IMR-90 (cell line): Measurements from ENCODE around the gene C15orf39. TPM values are rescaled to one million over a fixed set of nuclear protein-coding genes. Genes with fewer than 3 reads are reported as not detected.

Experiments
- ATAC-seq: fragments of 200-7000 bp; cut with Tn5 transposase; 2 replicates; pipeline ENCODE4 v1.9.1; 2020; ENCODE audit warnings: low read depth, mild to moderate bottlenecking, moderate library complexity
- BruUV-seq: library from RNA; stranded (reverse); fragments of 400-500 nt; replicated peaks from 2 replicates; lab custom pipeline; 2021; lab: Mats Ljungman, UMichigan
- CTCF ChIA-PET: fragments of 300-600 bp; formaldehyde crosslinking; extraction: SDS; loops from one replicate; lab custom pipeline; 2021; ENCODE audit warnings: antibody characterized with exemption; lab: Yijun Ruan, JAX
- POLR2A ChIA-PET: fragments of 300-600 bp; sonication (Branson Sonifier 250); formaldehyde crosslinking; loops from one replicate; lab custom pipeline; 2022; ENCODE audit warnings: antibody characterized with exemption; ENCODE audit not compliant: unreplicated experiment; lab: Charles Lee
- DNase-seq: peaks from one replicate; pipeline ENCODE4 v3.0.0; 2013
- H2AFZ ChIP-seq: replicated peaks from 2 replicates; pipeline ENCODE3; 2013; ENCODE audit warnings: low read length, mild to moderate bottlenecking; ENCODE audit not compliant: poor library complexity
- H2AK5ac ChIP-seq: 2 replicates; pipeline ENCODE4 v1.6.1; 2013; ENCODE audit warnings: low read depth, low read length, inconsistent platforms
- H2AK9ac ChIP-seq: replicated peaks from 2 replicates; pipeline ENCODE3; 2013; ENCODE audit warnings: mild to moderate bottlenecking, low read depth, low read length, moderate library complexity; ENCODE audit not compliant: poor library complexity
- H2BK120ac ChIP-seq: 2 replicates; pipeline ENCODE4 v1.6.1; 2013; ENCODE audit warnings: low read depth, low read length, inconsistent platforms
- H2BK15ac ChIP-seq: 3 replicates; pipeline ENCODE4 v1.6.1; 2013; ENCODE audit warnings: low read depth, low read length, inconsistent platforms
- H2BK20ac ChIP-seq: 2 replicates; pipeline ENCODE4 v1.6.1; 2013; ENCODE audit warnings: low read depth, mild to moderate bottlenecking, inconsistent platforms, low read length, moderate library complexity
- H2BK5ac ChIP-seq: 2 replicates; pipeline ENCODE4 v1.6.1; 2013; ENCODE audit warnings: mild to moderate bottlenecking, low read depth, low read length, inconsistent platforms; ENCODE audit not compliant: poor library complexity, severe bottlenecking
- H3K14ac ChIP-seq: replicated peaks from 2 replicates; pipeline ENCODE4 v1.6.1; 2013; ENCODE audit warnings: low read depth, low read length, inconsistent platforms
- H3K18ac ChIP-seq: 2 replicates; pipeline ENCODE4 v1.6.1; 2013; ENCODE audit warnings: low read depth, low read length, control low read depth
- H3K23ac ChIP-seq: 2 replicates; pipeline ENCODE4 v1.6.1; 2013; ENCODE audit warnings: low read depth, low read length, inconsistent platforms
- H3K27ac ChIP-seq: 2 replicates; pipeline ENCODE4 v1.5.1; 2013; ENCODE audit warnings: mild to moderate bottlenecking, control low read depth, low read length; ENCODE audit not compliant: insufficient read depth
- H3K27me3 ChIP-seq: 2 replicates; pipeline ENCODE4 v1.6.1; 2013; ENCODE audit warnings: low read length; ENCODE audit not compliant: control insufficient read depth, insufficient read depth
- H3K36me3 ChIP-seq: 2 replicates; pipeline ENCODE4 v1.6.1; 2013; ENCODE audit warnings: low read length, mixed read lengths; ENCODE audit not compliant: control insufficient read depth, insufficient read depth
- H3K4ac ChIP-seq: 2 replicates; pipeline ENCODE4 v1.6.1; 2013; ENCODE audit warnings: low read depth, low read length, inconsistent platforms
- H3K4me1 ChIP-seq: 2 replicates; pipeline ENCODE4 v1.6.1; 2013; ENCODE audit warnings: low read length, mixed read lengths; ENCODE audit not compliant: control insufficient read depth, insufficient read depth
- H3K4me2 ChIP-seq: 2 replicates; pipeline ENCODE4 v1.6.1; 2013; ENCODE audit warnings: low read depth, mild to moderate bottlenecking, control low read depth, low read length, moderate library complexity
- H3K4me3 ChIP-seq: 2 replicates; pipeline ENCODE4 v1.5.1; 2013; ENCODE audit warnings: low read depth, mild to moderate bottlenecking, control low read depth, low read length, moderate library complexity; ENCODE audit not compliant: insufficient read depth
- H3K56ac ChIP-seq: 2 replicates; pipeline ENCODE4 v1.6.1; 2013; ENCODE audit warnings: low read length, inconsistent platforms; ENCODE audit not compliant: insufficient read depth; ENCODE audit errors: extremely low read depth
- H3K79me1 ChIP-seq, 2 experiments: 2 replicates each; pipeline ENCODE4 v1.6.1; 2013; ENCODE audit warnings: low read length in 2 of 2, inconsistent platforms in 1 of 2, low read depth in 1 of 2
- H3K9ac ChIP-seq: 2 replicates; pipeline ENCODE4 v1.6.1; 2013; ENCODE audit warnings: low read depth, low read length, control low read depth
- H3K9me1 ChIP-seq: 2 replicates; pipeline ENCODE4 v1.6.1; 2013; ENCODE audit warnings: low read length, inconsistent platforms; ENCODE audit not compliant: insufficient read depth
- H3K9me3 ChIP-seq: 2 replicates; pipeline ENCODE4 v1.6.1; 2013; ENCODE audit warnings: low read length; ENCODE audit not compliant: control insufficient read depth, insufficient read depth
- H4K20me1 ChIP-seq: 2 replicates; pipeline ENCODE4 v1.6.1; 2013; ENCODE audit warnings: low read length, inconsistent platforms; ENCODE audit not compliant: insufficient read depth
- H4K5ac ChIP-seq: 2 replicates; pipeline ENCODE4 v1.6.1; 2013; ENCODE audit warnings: mild to moderate bottlenecking, low read depth, low read length, control low read depth
- H4K8ac ChIP-seq, 2 experiments: 2 replicates each; pipeline ENCODE4 v1.6.1; 2013; ENCODE audit warnings: low read depth in 2 of 2, low read length in 2 of 2, control low read depth in 1 of 2, inconsistent platforms in 1 of 2
- H4K91ac ChIP-seq: 2 replicates; pipeline ENCODE4 v1.6.1; 2013; ENCODE audit warnings: low read depth, low read length, inconsistent platforms; ENCODE audit not compliant: insufficient read depth
- BHLHE40 ChIP-seq: fragments of 150-350 bp; IDR thresholded peaks from 2 replicates; pipeline ENCODE4 v1.6.1; 2016; ENCODE audit warnings: mild to moderate bottlenecking, low read depth, low read length
- CEBPB ChIP-seq: IDR thresholded peaks from 2 replicates; pipeline ENCODE4 v1.6.1; 2012; ENCODE audit warnings: low read depth, low read length, improper control_type of control experiment
- CHD1 ChIP-seq: IDR thresholded peaks from 2 replicates; pipeline ENCODE4 v1.6.1; 2012; ENCODE audit warnings: low read depth, low read length, improper control_type of control experiment
- ELK1 ChIP-seq: fragments of 150-350 bp; IDR thresholded peaks from 2 replicates; pipeline ENCODE4 v1.6.1; 2016; ENCODE audit warnings: low read depth, mild to moderate bottlenecking, low read length, moderate library complexity, borderline replicate concordance
- MAZ ChIP-seq: IDR thresholded peaks from 2 replicates; pipeline ENCODE4 v1.6.1; 2012; ENCODE audit warnings: low read depth, mild to moderate bottlenecking, low read length, improper control_type of control experiment, moderate library complexity, borderline replicate concordance
- MXI1 ChIP-seq: IDR thresholded peaks from 2 replicates; pipeline ENCODE4 v1.6.1; 2012; ENCODE audit warnings: low read depth, mild to moderate bottlenecking, low read length, moderate library complexity, borderline replicate concordance
- RCOR1 ChIP-seq: IDR thresholded peaks from 2 replicates; pipeline ENCODE4 v1.6.1; 2012; ENCODE audit warnings: mild to moderate bottlenecking, low read length, improper control_type of control experiment; ENCODE audit not compliant: insufficient replicate concordance
- RFX5 ChIP-seq: IDR thresholded peaks from 2 replicates; pipeline ENCODE4 v1.8.0; 2012; ENCODE audit warnings: low read depth, mild to moderate bottlenecking, low read length, moderate library complexity
- USF2 ChIP-seq: fragments of 150-350 bp; IDR thresholded peaks from 2 replicates; pipeline ENCODE4 v1.6.1; 2017; ENCODE audit warnings: mild to moderate bottlenecking, antibody characterized with exemption, low read length, low read depth
- WGBS, 2 experiments: methylation state at CpG; one replicate each; pipeline versions ENCODE4 v1.1.5 to v1.1.7; 2013; ENCODE audit warnings: missing lambda C conversion rate in 2 of 2; ENCODE audit not compliant: insufficient read length in 1 of 2; ENCODE audit errors: extremely low coverage in 2 of 2; 5-methylcytosine and 5-hydroxymethylcytosine counted together
- dilution Hi-C: fragments of 300-500 bp; cut with HindIII; formaldehyde crosslinking; loops from one replicate; pipeline ENCODE4 v1.14.3; 2018; ENCODE audit warnings: low sequenced_read_pairs; ENCODE audit not compliant: unreplicated experiment
- in situ Hi-C: fragments of 300-500 bp; cut with MboI; formaldehyde crosslinking; loops from 3 replicates; pipeline ENCODE4 v1.14.3; 2019; ENCODE audit warnings: low sequenced_read_pairs, inconsistent platforms, mixed read lengths
- intact Hi-C: fragments of 100-400 bp; cut with micrococcal nuclease; formaldehyde crosslinking; loops from 2 replicates; pipeline ENCODE4 v1.10.0; 2022
- polyA plus RNA-seq, 3 experiments: library from polyadenylated mRNA; depleted of rRNA; stranded (reverse); fragments of >200 nt; gene quantifications; 2 replicates each; pipeline ENCODE4 v1.2.3, GENCODE V29; 2012; ENCODE audit warnings: low replicate concordance in 1 of 3
- total RNA-seq: library from RNA; depleted of rRNA; stranded (reverse); fragments of >200 nt; gene quantifications from 2 replicates; pipeline ENCODE4 v1.2.3, GENCODE V29; 2012

C15orf39 gene
- total and polyA plus RNA-seq, 2 of the 4 experiments (the other 2 are of a cell fraction), result 1.3 to 5.7 TPM

GRCh38 chr15:75235051-75235673 is 33.5 kb downstream of the C15orf39 start:
- BruUV-seq, result no TSS peak
- no peaks in the 10 kb centered on the region for H3K9me3 ChIP-seq
- H3K27ac ChIP-seq, result no peak overlapping the region
- H3K36me3 ChIP-seq, result no peaks in the 10 kb centered on the region
- no peak overlapping the region for H2BK120ac ChIP-seq
- H3K4ac ChIP-seq, result no peak overlapping the region
- intact Hi-C loops, result no loop called here
- no peak overlapping the region for H3K56ac ChIP-seq
- H2AK9ac ChIP-seq, result no peak overlapping the region
- no peak overlapping the region for H2BK15ac ChIP-seq
- H4K91ac ChIP-seq, result no peak overlapping the region
- no peak overlapping the region for H4K8ac ChIP-seq
- no peaks in the 10 kb centered on the region for H3K9me1 ChIP-seq
- in situ Hi-C loops, result no loop called here
- no peak overlapping the region for H3K23ac ChIP-seq
- H2AK5ac ChIP-seq, result no peak overlapping the region
- ATAC-seq (no peak), DNase-seq (no peak)
- CTCF ChIA-PET, result no interaction called here
- no peak overlapping the region for H3K9ac ChIP-seq
- H2BK20ac ChIP-seq, result no peak overlapping the region
- H3K18ac ChIP-seq, result no peak overlapping the region
- H2BK5ac ChIP-seq, result no peak overlapping the region
- TF ChIP-seq CHD1 (no peak), ELK1 (no peak), RCOR1 (no peak), CEBPB (no peak), MAZ (no peak), RFX5 (no peak), USF2 (no peak), BHLHE40 (no peak), MXI1 (no peak)
- H3K27me3 ChIP-seq, result peaks cover 76% of the 10 kb centered on the region
- no peaks in the 10 kb centered on the region for H4K20me1 ChIP-seq
- POLR2A ChIA-PET, result no interaction called here
- H3K4me3 ChIP-seq, result no peak overlapping the region
- H3K4me1 ChIP-seq, result no peaks in the 10 kb centered on the region
- dilution Hi-C loops, result no loop called here
- WGBS, 2 experiments, result 80% methylated on average over 1 of the region's 10 CpGs; no CpG with 5 or more reads in 1 of the 2 experiments
- H4K5ac ChIP-seq, result no peak overlapping the region
- no peak overlapping the region for H3K4me2 ChIP-seq
- no peak overlapping the region for H2AFZ ChIP-seq
- no peaks in the 10 kb centered on the region for H3K79me1 ChIP-seq
- H3K14ac ChIP-seq, result no peak overlapping the region
